ENCODE results near the gene SCGB1C1.
"Not testable (repeated sequence)": the region's sequence is repeated elsewhere in the genome, so short reads cannot be mapped to it uniquely, and the experiment has no call there.

The SCGB1C1 gene

GRCh38 chr11:192674-193128 lies at the start of gene SCGB1C1:
Gene SCGB1C1 (plus strand): TSS chr11:193078. CDS start chr11:193100, 22 bp downstream.
- not testable (repeated sequence) for H3K4me3 ChIP-seq (ENCODE audit: low read depth, low read length); H3K4me1 ChIP-seq (ENCODE audit: control insufficient read depth, insufficient read depth, low read length, unreplicated experiment); H3K79me2 ChIP-seq (ENCODE audit: control insufficient read depth, insufficient read depth, low read length, unreplicated experiment); H3K27me3 ChIP-seq (ENCODE audit: insufficient read depth, low read length); H3K27ac ChIP-seq (ENCODE audit: low read depth, low read length); H3K36me3 ChIP-seq (ENCODE audit: insufficient read depth, low read length); H2AFZ ChIP-seq (ENCODE audit: low read length, unreplicated experiment)

- not testable (repeated sequence) for H2AFZ ChIP-seq (ENCODE audit: low read length, unreplicated experiment); H3K4me3 ChIP-seq (ENCODE audit: low read depth, low read length); H3K27ac ChIP-seq (ENCODE audit: low read depth, low read length); H3K4me1 ChIP-seq (ENCODE audit: control insufficient read depth, insufficient read depth, low read length, unreplicated experiment); H3K27me3 ChIP-seq (ENCODE audit: insufficient read depth, low read length); H3K36me3 ChIP-seq (ENCODE audit: insufficient read depth, low read length); H3K79me2 ChIP-seq (ENCODE audit: control insufficient read depth, insufficient read depth, low read length, unreplicated experiment)
Measured at GRCh38 chr11:180242-180641, 12.6 kb upstream of the SCGB1C1 start.

GRCh38 chr11:189200-189783 lies 3.6 kb upstream of the SCGB1C1 start:
- not testable (repeated sequence) for H2AFZ ChIP-seq (ENCODE audit: low read length, unreplicated experiment); H3K79me2 ChIP-seq (ENCODE audit: control insufficient read depth, insufficient read depth, low read length, unreplicated experiment); H3K4me1 ChIP-seq (ENCODE audit: control insufficient read depth, insufficient read depth, low read length, unreplicated experiment); H3K36me3 ChIP-seq (ENCODE audit: insufficient read depth, low read length); H3K27ac ChIP-seq (ENCODE audit: low read depth, low read length); H3K27me3 ChIP-seq (ENCODE audit: insufficient read depth, low read length); H3K4me3 ChIP-seq (ENCODE audit: low read depth, low read length)

DNA sequence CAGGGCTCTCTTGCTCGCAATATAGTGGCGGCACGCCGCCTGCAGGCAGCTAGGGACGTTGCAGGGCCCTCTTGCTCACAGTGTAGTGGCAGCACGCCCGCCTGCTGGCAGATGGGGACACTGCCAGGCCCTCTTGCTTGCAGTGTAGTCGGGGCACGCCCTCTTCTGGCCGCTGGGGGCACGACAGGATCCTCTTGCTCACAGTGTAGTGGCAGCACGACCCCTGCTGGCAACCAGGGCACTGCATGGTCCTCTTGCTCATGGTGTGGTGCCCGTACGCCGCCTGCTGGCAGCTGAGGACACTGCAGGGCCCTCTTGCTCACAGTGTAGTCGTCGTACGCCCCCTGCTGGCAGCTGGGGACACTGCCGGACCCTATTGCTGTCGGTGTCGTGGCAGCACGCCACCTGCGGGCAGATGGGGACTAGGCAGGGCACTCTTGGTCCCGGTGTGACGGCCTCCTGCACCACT lies 3.0 kb upstream of the SCGB1C1 start:
- not testable (repeated sequence) for H3K4me3 ChIP-seq (ENCODE audit: low read depth, low read length); H3K79me2 ChIP-seq (ENCODE audit: control insufficient read depth, insufficient read depth, low read length, unreplicated experiment); H3K27ac ChIP-seq (ENCODE audit: low read depth, low read length); H3K27me3 ChIP-seq (ENCODE audit: insufficient read depth, low read length); H3K4me1 ChIP-seq (ENCODE audit: control insufficient read depth, insufficient read depth, low read length, unreplicated experiment); H3K36me3 ChIP-seq (ENCODE audit: insufficient read depth, low read length); H2AFZ ChIP-seq (ENCODE audit: low read length, unreplicated experiment)

GRCh38 chr11:190546-190945 lies 2.3 kb upstream of the SCGB1C1 start:
- H3K27me3 ChIP-seq (ENCODE audit: insufficient read depth, low read length); H3K27ac ChIP-seq (ENCODE audit: low read depth, low read length); H3K79me2 ChIP-seq (ENCODE audit: control insufficient read depth, insufficient read depth, low read length, unreplicated experiment); H2AFZ ChIP-seq (ENCODE audit: low read length, unreplicated experiment); H3K36me3 ChIP-seq (ENCODE audit: insufficient read depth, low read length); H3K4me3 ChIP-seq (ENCODE audit: low read depth, low read length); H3K4me1 ChIP-seq (ENCODE audit: control insufficient read depth, insufficient read depth, low read length, unreplicated experiment): not testable (repeated sequence)

- not testable (repeated sequence) for H3K4me1 ChIP-seq (ENCODE audit: control insufficient read depth, insufficient read depth, low read length, unreplicated experiment); H3K36me3 ChIP-seq (ENCODE audit: insufficient read depth, low read length); H2AFZ ChIP-seq (ENCODE audit: low read length, unreplicated experiment); H3K4me3 ChIP-seq (ENCODE audit: low read depth, low read length); H3K79me2 ChIP-seq (ENCODE audit: control insufficient read depth, insufficient read depth, low read length, unreplicated experiment); H3K27me3 ChIP-seq (ENCODE audit: insufficient read depth, low read length); H3K27ac ChIP-seq (ENCODE audit: low read depth, low read length)
Measured at GRCh38 chr11:191490-192478, 1.1 kb upstream of the SCGB1C1 start.

- not testable (repeated sequence) for H3K79me2 ChIP-seq (ENCODE audit: control insufficient read depth, insufficient read depth, low read length, unreplicated experiment); H3K4me1 ChIP-seq (ENCODE audit: control insufficient read depth, insufficient read depth, low read length, unreplicated experiment); H3K4me3 ChIP-seq (ENCODE audit: low read depth, low read length); H3K27me3 ChIP-seq (ENCODE audit: insufficient read depth, low read length); H3K27ac ChIP-seq (ENCODE audit: low read depth, low read length); H3K36me3 ChIP-seq (ENCODE audit: insufficient read depth, low read length); H2AFZ ChIP-seq (ENCODE audit: low read length, unreplicated experiment)
Measured at GRCh38 chr11:193481-193880, 603 bp downstream of the SCGB1C1 start.

DNA sequence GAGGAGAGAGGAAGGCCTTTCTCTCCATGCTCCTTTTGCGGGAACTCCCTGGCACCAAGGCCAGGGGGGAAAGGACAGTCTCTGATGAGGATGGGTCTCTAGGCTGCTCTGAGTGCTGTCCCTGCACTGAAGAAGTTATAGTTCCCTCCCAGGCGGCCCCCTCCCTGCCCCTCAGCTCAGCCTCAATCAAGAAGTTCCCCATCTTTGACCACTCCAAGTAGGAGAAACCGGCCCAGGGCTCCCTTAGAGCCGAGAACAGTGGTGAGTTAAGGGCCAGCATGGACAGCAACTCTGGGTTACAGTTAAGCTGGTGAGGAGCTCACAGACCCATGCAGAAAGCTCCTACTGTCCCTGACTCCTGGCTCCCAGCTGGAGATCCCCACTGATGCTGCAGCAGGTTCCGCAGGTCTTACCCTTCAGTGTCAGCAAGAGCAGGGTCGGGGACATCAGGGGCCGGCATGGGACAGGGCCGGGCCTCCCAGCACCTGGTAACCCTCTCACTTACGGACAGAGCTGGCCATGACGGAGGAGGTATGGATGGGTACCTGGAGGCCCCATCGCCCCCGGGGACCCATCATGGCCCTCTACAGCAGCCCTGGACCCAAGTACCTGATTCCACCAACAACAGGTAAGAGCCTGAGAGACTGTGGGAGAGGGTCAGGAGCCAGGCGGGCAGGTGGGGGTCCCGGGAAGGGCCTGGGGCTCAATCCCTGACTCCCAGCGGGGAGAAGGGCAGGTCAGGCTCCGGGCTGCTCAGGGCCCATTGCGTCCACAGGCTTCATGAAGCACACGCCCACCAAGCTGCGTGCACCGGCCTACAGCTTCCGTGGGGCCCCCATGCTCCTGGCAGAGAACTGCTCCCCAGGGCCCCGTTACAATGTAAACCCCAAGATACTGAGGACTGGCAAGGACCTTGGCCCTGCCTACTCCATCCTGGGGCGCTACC lies 4.2 kb downstream of the SCGB1C1 start:
- Histone ChIP-seq H3K27me3 (ENCODE audit: insufficient read depth, low read length) (no peaks in the 10 kb centered on the region), H3K36me3 (ENCODE audit: insufficient read depth, low read length) (no peaks in the 10 kb centered on the region), H2AFZ (ENCODE audit: low read length, unreplicated experiment) (no peak overlapping the region), H3K4me1 (ENCODE audit: control insufficient read depth, insufficient read depth, low read length, unreplicated experiment) (no peaks in the 10 kb centered on the region), H3K79me2 (ENCODE audit: control insufficient read depth, insufficient read depth, low read length, unreplicated experiment) (no peaks in the 10 kb centered on the region), H3K27ac (ENCODE audit: low read depth, low read length) (no peak overlapping the region), H3K4me3 (ENCODE audit: low read depth, low read length) (no peak overlapping the region)

- no peaks in the 10 kb centered on the region for H3K79me2 ChIP-seq (ENCODE audit: control insufficient read depth, insufficient read depth, low read length, unreplicated experiment)
- H3K27ac ChIP-seq (ENCODE audit: low read depth, low read length) = no peak overlapping the region
- no peak overlapping the region for H3K4me3 ChIP-seq (ENCODE audit: low read depth, low read length)
- no peaks in the 10 kb centered on the region for H3K4me1 ChIP-seq (ENCODE audit: control insufficient read depth, insufficient read depth, low read length, unreplicated experiment)
- no peak overlapping the region for H2AFZ ChIP-seq (ENCODE audit: low read length, unreplicated experiment)
- H3K27me3 ChIP-seq (ENCODE audit: insufficient read depth, low read length) = no peaks in the 10 kb centered on the region
- no peaks in the 10 kb centered on the region for H3K36me3 ChIP-seq (ENCODE audit: insufficient read depth, low read length)
Measured at GRCh38 chr11:197741-198235, 4.9 kb downstream of the SCGB1C1 start.

DNA sequence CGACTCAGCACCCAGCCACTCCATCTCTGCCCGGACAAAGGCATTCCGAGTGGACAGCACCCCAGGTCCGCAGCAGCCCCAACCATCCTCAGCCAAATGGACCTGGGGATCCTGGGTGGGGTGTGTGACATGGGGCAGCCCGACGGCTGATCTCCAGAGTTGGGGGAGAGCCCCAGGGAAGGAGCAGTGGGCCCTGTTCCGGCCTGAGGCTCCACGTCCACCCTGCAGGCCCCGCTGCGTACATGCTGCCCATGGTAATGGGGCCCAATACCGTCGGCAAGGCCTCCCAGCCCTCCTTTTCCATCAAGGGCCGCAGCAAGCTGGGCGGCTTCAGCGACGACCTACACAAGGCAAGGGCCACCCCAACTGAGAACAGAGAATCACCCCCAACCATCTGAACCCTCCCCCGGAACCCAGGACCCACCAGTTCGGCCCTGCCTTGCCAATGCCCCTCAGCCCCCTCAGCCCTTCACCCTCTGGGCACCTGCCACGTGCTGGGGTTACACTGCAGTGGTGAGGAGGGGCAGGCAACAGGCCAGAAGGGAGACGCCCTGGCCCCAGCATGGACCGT lies 5.4 kb downstream of the SCGB1C1 start:
- no peaks in the 10 kb centered on the region for H3K79me2 ChIP-seq (ENCODE audit: control insufficient read depth, insufficient read depth, low read length, unreplicated experiment)
- H3K27me3 ChIP-seq (ENCODE audit: insufficient read depth, low read length) = no peaks in the 10 kb centered on the region
- H3K4me3 ChIP-seq (ENCODE audit: low read depth, low read length) = no peak overlapping the region
- no peaks in the 10 kb centered on the region for H3K36me3 ChIP-seq (ENCODE audit: insufficient read depth, low read length)
- H3K27ac ChIP-seq (ENCODE audit: low read depth, low read length) = no peak overlapping the region
- H3K4me1 ChIP-seq (ENCODE audit: control insufficient read depth, insufficient read depth, low read length, unreplicated experiment) = no peaks in the 10 kb centered on the region
- H2AFZ ChIP-seq (ENCODE audit: low read length, unreplicated experiment) = no peak overlapping the region

All from ACC112 (cell line).